ENCODE measurements around the gene PPP2R5C. TPM values are rescaled to one million over a fixed set of nuclear protein-coding genes. Genes with fewer than 3 reads are reported as not detected.

The PPP2R5C gene
- total and polyA plus RNA-seq, 2 of the 4 experiments (the other 2 are of a cell fraction): 65.9 to 78.7 TPM

GRCh38 chr14:101950100-101950499, 188.6 kb downstream of the PPP2R5C start:
- H3K4ac ChIP-seq (ENCODE audit: low read depth, low read length): no peak overlapping the region
- H3K56ac ChIP-seq (ENCODE audit: extremely low read depth, insufficient read depth, low read length): no peak overlapping the region
- no peak overlapping the region for H3K23ac ChIP-seq (ENCODE audit: low read depth, low read length)
- H3K4me2 ChIP-seq (ENCODE audit: low read depth, low read length): no peak overlapping the region
- no peak overlapping the region for H4K91ac ChIP-seq (ENCODE audit: insufficient read depth, low read depth, low read length)
- H2BK20ac ChIP-seq (ENCODE audit: low read depth, low read length): no peak overlapping the region
- ChIA-PET CTCF (no interaction called here), POLR2A (ENCODE audit: unreplicated experiment) (no interaction called here)
- in situ Hi-C loops (cut with MboI; ENCODE audit: low sequenced_read_pairs): loop anchor here (25.0 kb wide), 1 partner anchor 362 kb away; the partner anchor contains the start of genes MOK and ZNF839
- no peak overlapping the region for H3K27ac ChIP-seq (ENCODE audit: insufficient read depth, low read length)
- WGBS, 2 experiments (ENCODE audit: extremely low coverage in 2 of 2, insufficient read length in 1 of 2): 43% methylated on average over 1 of the region's 4 CpGs; no CpG with 5 or more reads in 1 of the 2 experiments
- no peak overlapping the region for H2AK5ac ChIP-seq (ENCODE audit: low read depth, low read length)
- no peak overlapping the region for H2BK15ac ChIP-seq (ENCODE audit: low read depth, low read length)
- H4K5ac ChIP-seq (ENCODE audit: low read depth, low read length): no peak overlapping the region
- DNase-seq (no peak), ATAC-seq (ENCODE audit: low read depth) (no peak)
- H3K18ac ChIP-seq (ENCODE audit: low read depth, low read length): no peak overlapping the region
- H4K8ac ChIP-seq (ENCODE audit: low read depth in 2 of 2, low read length in 2 of 2): no peak overlapping the region
- H3K79me1 ChIP-seq (ENCODE audit: low read depth in 1 of 2, low read length in 2 of 2): peaks cover 9 to 24% of the 10 kb centered on the region in 2 experiments
- 0 out of 2 replicates have a peak, but pooled peaks cover 3% of the 10 kb centered on the region for H3K9me1 ChIP-seq (ENCODE audit: insufficient read depth, low read length)
- H2AFZ ChIP-seq (replicated peaks; ENCODE audit: low read length, poor library complexity): no peak overlapping the region
- no peak overlapping the region for H3K9ac ChIP-seq (ENCODE audit: low read depth, low read length)
- H3K4me1 ChIP-seq (ENCODE audit: control insufficient read depth, insufficient read depth, low read length): peaks cover 7% of the 10 kb centered on the region; the same call in 1 of the 2 replicates
- intact Hi-C loops (cut with micrococcal nuclease): no loop called here
- no peak for TF ChIP-seq CHD1 (IDR thresholded peaks at IDR 0.05; ENCODE audit: low read depth, low read length)
- no peak for TF ChIP-seq SMC3 (IDR thresholded peaks at IDR 0.05; ENCODE audit: low read depth, low read length)
- TF ChIP-seq MAZ (IDR thresholded peaks at IDR 0.05; ENCODE audit: borderline replicate concordance, low read depth, low read length): no peak
- peak overlapping the region; percentile 56 for H2AK9ac ChIP-seq (replicated peaks; ENCODE audit: low read depth, low read length, poor library complexity)
- dilution Hi-C loops (cut with HindIII; ENCODE audit: low sequenced_read_pairs, unreplicated experiment): no loop called here
- H4K20me1 ChIP-seq (ENCODE audit: insufficient read depth, low read length): no peaks in the 10 kb centered on the region
- no peak overlapping the region for H3K4me3 ChIP-seq (ENCODE audit: insufficient read depth, low read depth, low read length)
- no peak overlapping the region for H2BK5ac ChIP-seq (ENCODE audit: low read depth, low read length, poor library complexity, severe bottlenecking)
- H3K9me3 ChIP-seq (ENCODE audit: control insufficient read depth, insufficient read depth, low read length): no peaks in the 10 kb centered on the region
- peaks cover 2% of the 10 kb centered on the region; the same call in 1 of the 2 replicates for H3K27me3 ChIP-seq (ENCODE audit: control insufficient read depth, insufficient read depth, low read length)
- H3K14ac ChIP-seq (replicated peaks; ENCODE audit: low read depth, low read length): no peak overlapping the region
- H2BK120ac ChIP-seq (ENCODE audit: low read depth, low read length): no peak overlapping the region
- no peaks in the 10 kb centered on the region for H3K36me3 ChIP-seq (ENCODE audit: control insufficient read depth, insufficient read depth, low read length)
- BruUV-seq (replicated peaks): no TSS peak
